ENCODE measurements around the gene RHOG.

DNA sequence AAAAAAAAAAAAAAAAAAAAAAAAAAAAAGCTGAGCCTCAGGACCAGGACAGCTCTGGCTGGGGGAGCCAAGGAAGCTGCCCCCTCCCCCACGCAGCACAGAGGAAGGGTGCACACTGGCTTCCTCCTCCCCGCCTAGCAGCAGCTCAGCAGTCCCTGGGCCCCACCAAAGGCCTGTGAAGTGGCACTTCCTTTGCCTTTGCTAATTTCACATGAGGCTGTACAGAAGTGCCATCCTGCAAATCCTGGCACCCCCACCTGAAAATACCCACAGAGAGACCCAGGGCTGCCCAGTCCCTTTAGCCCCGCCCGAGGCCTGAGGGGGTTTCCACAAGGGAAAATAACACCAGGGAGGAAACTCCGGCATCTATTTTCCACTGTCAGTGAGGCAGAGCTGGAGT, 3.9 kb downstream of the RHOG start:
- TF ChIP-seq POLR2AphosphoS5 (IDR thresholded peaks at IDR 0.05) (no peak), POLR2A (IDR thresholded peaks at IDR 0.05) (no peak), CTCF (IDR thresholded peaks at IDR 0.05) (no peak), EP300 (IDR thresholded peaks at IDR 0.05; ENCODE audit: low read depth) (no peak)

Data from transverse colon (tissue), 4 donors.